ENCODE results near the gene MFGE8.
"Not testable (repeated sequence)": the region's sequence is repeated elsewhere in the genome, so short reads cannot be mapped to it uniquely, and the experiment has no call there.

Gene MFGE8

DNA sequence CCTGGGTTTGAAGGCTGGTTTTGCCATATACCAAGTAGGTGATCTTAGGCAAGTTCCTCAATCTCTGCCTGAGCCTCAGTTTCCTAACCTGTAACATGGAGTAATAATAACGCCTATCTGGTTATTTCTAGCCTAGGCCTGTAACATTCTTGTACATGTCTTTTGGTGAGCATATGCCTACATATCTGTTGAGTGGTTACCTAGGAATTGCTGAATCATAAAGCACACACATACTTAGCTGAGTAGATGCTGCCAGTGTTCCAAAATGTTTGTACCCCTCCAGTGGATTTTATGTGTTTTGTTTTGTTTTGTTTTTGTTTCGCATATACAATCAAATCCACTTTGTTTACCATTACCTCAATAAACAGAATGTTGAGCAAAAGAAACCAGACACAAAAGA lies 17.4 kb upstream of the MFGE8 start:
- no peak overlapping the region for H3K4me3 ChIP-seq (ENCODE audit: low read depth, low read length)
- no peaks in the 10 kb centered on the region for H3K79me2 ChIP-seq
- H3K9me3 ChIP-seq (ENCODE audit: control insufficient read depth, low read length): no peaks in the 10 kb centered on the region
- H3K4me1 ChIP-seq: no peaks in the 10 kb centered on the region
- H3K9ac ChIP-seq: no peak overlapping the region
- TF ChIP-seq, protein P1, sequence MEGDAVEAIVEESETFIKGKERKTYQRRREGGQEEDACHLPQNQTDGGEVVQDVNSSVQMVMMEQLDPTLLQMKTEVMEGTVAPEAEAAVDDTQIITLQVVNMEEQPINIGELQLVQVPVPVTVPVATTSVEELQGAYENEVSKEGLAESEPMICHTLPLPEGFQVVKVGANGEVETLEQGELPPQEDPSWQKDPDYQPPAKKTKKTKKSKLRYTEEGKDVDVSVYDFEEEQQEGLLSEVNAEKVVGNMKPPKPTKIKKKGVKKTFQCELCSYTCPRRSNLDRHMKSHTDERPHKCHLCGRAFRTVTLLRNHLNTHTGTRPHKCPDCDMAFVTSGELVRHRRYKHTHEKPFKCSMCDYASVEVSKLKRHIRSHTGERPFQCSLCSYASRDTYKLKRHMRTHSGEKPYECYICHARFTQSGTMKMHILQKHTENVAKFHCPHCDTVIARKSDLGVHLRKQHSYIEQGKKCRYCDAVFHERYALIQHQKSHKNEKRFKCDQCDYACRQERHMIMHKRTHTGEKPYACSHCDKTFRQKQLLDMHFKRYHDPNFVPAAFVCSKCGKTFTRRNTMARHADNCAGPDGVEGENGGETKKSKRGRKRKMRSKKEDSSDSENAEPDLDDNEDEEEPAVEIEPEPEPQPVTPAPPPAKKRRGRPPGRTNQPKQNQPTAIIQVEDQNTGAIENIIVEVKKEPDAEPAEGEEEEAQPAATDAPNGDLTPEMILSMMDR (IDR thresholded peaks at IDR 0.05): no peak
- H3K4me2 ChIP-seq (ENCODE audit: low read length): no peak overlapping the region
- no peaks in the 10 kb centered on the region for H3K27me3 ChIP-seq (ENCODE audit: control insufficient read depth, insufficient read depth, low read length)
- H2AFZ ChIP-seq: no peak overlapping the region
- no peak overlapping the region for H3K27ac ChIP-seq
- no peaks in the 10 kb centered on the region for H3K36me3 ChIP-seq (ENCODE audit: control insufficient read depth, insufficient read depth, low read length)

DNA sequence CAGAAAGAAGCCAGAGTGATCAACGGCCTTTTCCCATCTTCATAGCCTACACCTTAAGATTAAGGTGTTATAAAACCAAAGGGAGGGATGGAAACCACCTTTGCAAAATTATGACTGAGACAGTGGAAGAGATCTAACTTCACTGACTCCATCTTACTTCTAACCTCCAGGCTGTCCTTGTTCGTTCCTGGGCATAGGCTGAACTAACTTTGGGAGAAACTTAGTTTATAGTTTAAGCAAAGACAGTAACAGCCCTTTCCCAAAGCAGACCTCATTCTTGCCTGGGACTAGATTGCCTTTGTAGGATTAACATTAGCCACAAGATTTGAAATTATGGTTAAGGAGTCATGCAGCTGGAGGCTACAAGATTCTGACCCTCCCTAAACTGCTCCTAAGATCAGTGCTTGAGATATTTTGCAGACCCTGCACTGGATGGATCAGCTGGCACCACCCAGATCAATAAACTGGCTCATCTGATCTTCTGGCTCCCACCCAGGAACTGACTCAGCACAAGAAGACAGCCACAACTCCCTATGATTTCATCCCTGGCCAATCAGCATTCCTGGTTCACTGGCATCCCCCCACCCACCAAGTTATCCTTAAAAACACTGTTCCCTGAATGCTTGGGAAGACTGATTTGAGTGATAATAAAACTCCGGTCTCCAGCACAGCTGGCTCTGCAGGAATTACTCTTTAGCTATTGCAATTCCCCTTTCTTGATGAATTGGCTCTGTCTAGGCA lies 16.3 kb upstream of the MFGE8 start:
- H3K9ac ChIP-seq; H2AFZ ChIP-seq; H3K36me3 ChIP-seq (ENCODE audit: control insufficient read depth, insufficient read depth, low read length); H3K4me2 ChIP-seq (ENCODE audit: low read length); H3K27me3 ChIP-seq (ENCODE audit: control insufficient read depth, insufficient read depth, low read length); H3K4me1 ChIP-seq; H3K27ac ChIP-seq; H3K4me3 ChIP-seq (ENCODE audit: low read depth, low read length); H3K9me3 ChIP-seq (ENCODE audit: control insufficient read depth, low read length); H3K79me2 ChIP-seq: not testable (repeated sequence)

DNA sequence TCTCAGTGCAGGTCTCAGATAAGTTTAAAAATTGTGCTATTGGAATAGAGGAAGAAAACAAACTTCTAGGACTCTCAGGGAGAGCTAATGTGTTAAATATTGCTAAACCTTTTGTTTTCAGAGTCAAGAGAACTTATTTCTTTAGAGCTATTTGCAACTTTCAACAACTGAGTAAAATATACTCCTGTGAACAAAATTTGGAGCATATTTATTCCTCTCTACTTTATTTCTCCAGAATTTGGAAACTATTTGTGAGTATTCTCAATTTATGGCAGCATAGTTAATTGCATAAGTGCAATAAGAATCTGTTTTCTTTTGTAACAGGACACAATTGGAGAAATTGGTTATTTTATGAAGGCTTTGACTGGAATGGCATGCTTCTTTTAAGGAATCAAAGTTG lies 15.0 kb upstream of the MFGE8 start:
- not testable (repeated sequence) for H3K36me3 ChIP-seq (ENCODE audit: control insufficient read depth, insufficient read depth, low read length); H2AFZ ChIP-seq; H3K27me3 ChIP-seq (ENCODE audit: control insufficient read depth, insufficient read depth, low read length); H3K4me3 ChIP-seq (ENCODE audit: low read depth, low read length); H3K79me2 ChIP-seq; H3K4me2 ChIP-seq (ENCODE audit: low read length); H3K27ac ChIP-seq; H3K4me1 ChIP-seq; H3K9ac ChIP-seq; H3K9me3 ChIP-seq (ENCODE audit: control insufficient read depth, low read length)

DNA sequence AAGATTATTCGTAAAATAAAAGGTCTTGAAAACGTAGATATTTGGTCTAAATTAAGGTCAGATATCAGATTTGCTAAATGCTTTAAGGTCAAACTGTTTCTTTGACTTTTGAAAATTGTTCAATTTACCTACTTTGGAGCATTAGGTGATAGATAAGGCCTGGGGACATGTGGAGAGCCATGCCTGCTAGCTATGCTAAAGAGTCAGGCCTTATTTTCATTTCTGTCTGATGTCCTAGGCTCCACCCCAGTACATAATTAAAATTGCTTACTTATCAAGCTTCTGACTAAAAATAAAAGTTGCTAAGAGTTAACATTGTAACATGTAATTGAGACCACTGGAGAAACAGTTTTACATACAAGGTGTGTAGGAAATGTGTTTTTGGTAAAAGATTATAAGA lies 12.5 kb upstream of the MFGE8 start:
- H3K9me3 ChIP-seq (ENCODE audit: control insufficient read depth, low read length); H3K27me3 ChIP-seq (ENCODE audit: control insufficient read depth, insufficient read depth, low read length); H3K36me3 ChIP-seq (ENCODE audit: control insufficient read depth, insufficient read depth, low read length); H3K4me2 ChIP-seq (ENCODE audit: low read length); H3K4me1 ChIP-seq; H3K4me3 ChIP-seq (ENCODE audit: low read depth, low read length); H3K9ac ChIP-seq; H3K79me2 ChIP-seq; H2AFZ ChIP-seq; H3K27ac ChIP-seq: not testable (repeated sequence)

DNA sequence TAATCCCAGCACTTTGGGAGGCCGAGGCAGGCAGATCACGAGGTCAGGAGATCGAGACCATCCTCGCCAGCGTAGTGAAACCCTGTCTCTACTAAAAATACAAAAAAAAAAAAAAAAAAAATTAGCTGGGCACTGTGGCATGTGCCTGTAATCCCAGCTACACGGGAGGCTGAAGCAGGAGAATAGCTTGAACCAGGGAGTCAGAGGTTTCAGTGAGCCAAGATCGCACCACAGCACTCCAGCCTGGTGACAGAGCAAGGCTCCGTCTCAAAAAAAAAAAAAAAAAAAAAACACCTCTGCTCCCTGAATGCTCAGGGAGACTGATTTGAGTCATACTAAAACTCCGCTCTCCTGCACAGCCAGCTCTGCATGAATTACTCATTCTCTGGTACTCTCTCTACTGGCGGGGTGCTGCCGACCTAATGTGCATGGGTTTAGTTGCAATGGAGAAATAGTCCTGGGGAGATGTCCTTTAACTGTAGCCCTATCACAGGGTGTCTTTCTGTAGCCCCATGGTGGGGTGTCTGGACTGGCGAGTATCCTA lies 7.8 kb upstream of the MFGE8 start:
- H3K9me3 ChIP-seq (ENCODE audit: control insufficient read depth, low read length); H3K4me2 ChIP-seq (ENCODE audit: low read length); H3K36me3 ChIP-seq (ENCODE audit: control insufficient read depth, insufficient read depth, low read length); H3K79me2 ChIP-seq; H3K4me3 ChIP-seq (ENCODE audit: low read depth, low read length); H3K4me1 ChIP-seq; H3K9ac ChIP-seq; H3K27me3 ChIP-seq (ENCODE audit: control insufficient read depth, insufficient read depth, low read length); H2AFZ ChIP-seq; H3K27ac ChIP-seq: not testable (repeated sequence)

DNA sequence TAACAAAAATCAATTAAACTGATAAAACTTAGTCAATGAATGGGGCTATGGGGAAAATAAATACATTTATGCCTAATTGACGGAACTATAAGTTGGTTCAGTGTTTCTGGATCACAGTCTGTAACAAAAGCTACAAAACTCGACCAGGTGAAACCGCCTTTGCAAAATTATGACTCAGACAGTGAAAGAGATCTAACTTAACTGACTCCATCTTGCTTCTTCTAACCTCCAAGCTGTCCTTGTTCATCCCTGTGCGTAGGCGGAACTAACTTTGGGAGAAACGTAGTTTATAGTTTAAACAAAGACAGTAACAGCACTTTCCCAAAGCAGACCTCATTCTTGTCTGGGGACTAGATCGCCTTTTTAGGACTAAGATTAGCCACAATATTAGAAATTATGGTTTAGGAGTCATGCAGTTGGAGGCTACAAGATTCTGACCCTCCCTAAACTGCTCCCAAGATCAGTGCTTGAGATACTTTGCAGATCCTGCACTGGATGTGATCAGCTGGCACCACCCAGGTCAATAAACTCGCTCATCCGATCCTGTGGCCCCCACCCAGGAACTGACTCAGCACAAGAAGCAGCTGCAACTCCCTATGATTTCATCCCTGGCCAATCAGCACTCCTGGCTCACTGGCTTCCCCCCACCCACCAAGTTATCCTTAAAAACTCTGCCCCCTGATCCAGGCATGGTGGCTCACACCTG lies 7.2 kb upstream of the MFGE8 start:
- Histone ChIP-seq H3K4me2 (ENCODE audit: low read length) (no peak overlapping the region), H3K79me2 (no peaks in the 10 kb centered on the region), H3K4me1 (no peaks in the 10 kb centered on the region), H3K9me3 (ENCODE audit: control insufficient read depth, low read length) (no peaks in the 10 kb centered on the region), H3K4me3 (ENCODE audit: low read depth, low read length) (no peak overlapping the region), H3K27me3 (ENCODE audit: control insufficient read depth, insufficient read depth, low read length) (no peaks in the 10 kb centered on the region), H2AFZ (no peak overlapping the region), H3K27ac (no peak overlapping the region), H3K36me3 (ENCODE audit: control insufficient read depth, insufficient read depth, low read length) (no peaks in the 10 kb centered on the region), H3K9ac (no peak overlapping the region)
- TF ChIP-seq, protein P1 (IDR thresholded peaks at IDR 0.05): no peak
